SK-N-SH treated with all-trans-retinoic acid at 6 μM for 48 hours (cell line): ENCODE measurements around the gene CCL22.

ENCODE experiments used
- ATAC-seq: fragments of 200-7000 bp; cut with Tn5 transposase; 3 replicates; pipeline ENCODE4 v1.9.1; 2020; ENCODE audit warnings: mild to moderate bottlenecking, moderate library complexity
- ARNTL ChIP-seq: fragments of 450-650 bp; formaldehyde crosslinking; IDR thresholded peaks from 2 replicates; pipeline ENCODE4 v1.5.0; 2020; ENCODE audit warnings: low read depth, mild to moderate bottlenecking, moderate library complexity, borderline replicate concordance
- BACH2 ChIP-seq: fragments of 250-450 bp; sonication (Bioruptor Pico); IDR thresholded peaks from 2 replicates; pipeline ENCODE4 v1.9.0; 2021; ENCODE audit warnings: mild to moderate bottlenecking, borderline replicate concordance
- CREB5 ChIP-seq: fragments of 250-450 bp; sonication (Bioruptor Pico); IDR thresholded peaks from 2 replicates; pipeline ENCODE4 v1.5.1; 2020; ENCODE audit warnings: low read depth, mild to moderate bottlenecking, moderate library complexity
- ESRRG ChIP-seq: fragments of 250-450 bp; sonication (Bioruptor Pico); IDR thresholded peaks from 2 replicates; pipeline ENCODE4 v1.6.1; 2021; ENCODE audit warnings: mild to moderate bottlenecking
- GLIS3 ChIP-seq: fragments of 250-450 bp; sonication (Bioruptor Pico); IDR thresholded peaks from 2 replicates; pipeline ENCODE4 v1.5.0; 2020; ENCODE audit warnings: mild to moderate bottlenecking, moderate library complexity
- ISL1 ChIP-seq: fragments of 250-450 bp; sonication (Bioruptor Pico); IDR thresholded peaks from 2 replicates; pipeline ENCODE4 v2.1.2; 2022; ENCODE audit warnings: mild to moderate bottlenecking, moderate library complexity
- OSR1 ChIP-seq: fragments of 250-450 bp; sonication (Bioruptor Pico); IDR thresholded peaks from 2 replicates; pipeline ENCODE4 v1.8.0; 2022; ENCODE audit warnings: moderate library complexity, mild to moderate bottlenecking, inconsistent platforms
- PATZ1 ChIP-seq: fragments of 250-450 bp; sonication (Bioruptor Pico); IDR thresholded peaks from 2 replicates; pipeline ENCODE4 v1.8.0; 2020; ENCODE audit warnings: mild to moderate bottlenecking, moderate library complexity, borderline replicate concordance
- POU6F1 ChIP-seq: fragments of 250-450 bp; sonication (Bioruptor Pico); IDR thresholded peaks from 2 replicates; pipeline ENCODE4 v1.8.0; 2021; ENCODE audit warnings: low read depth, mild to moderate bottlenecking, moderate library complexity, borderline replicate concordance
- PPARA ChIP-seq: fragments of 250-450 bp; sonication (Bioruptor Pico); IDR thresholded peaks from 2 replicates; pipeline ENCODE4 v1.5.0; 2020; ENCODE audit warnings: mild to moderate bottlenecking, borderline replicate concordance
- RARB ChIP-seq: fragments of 250-450 bp; sonication (Bioruptor Pico); IDR thresholded peaks from 2 replicates; pipeline ENCODE4 v1.8.0; 2021; ENCODE audit warnings: mild to moderate bottlenecking, moderate library complexity
- SNAI2 ChIP-seq: fragments of 250-450 bp; sonication (Bioruptor Pico); IDR thresholded peaks from 2 replicates; pipeline ENCODE4 v1.5.0; 2020; ENCODE audit warnings: mild to moderate bottlenecking, moderate library complexity
- TCF4 ChIP-seq: fragments of 250-450 bp; sonication (Bioruptor Pico); IDR thresholded peaks from 2 replicates; pipeline ENCODE4 v1.8.0; 2021; ENCODE audit warnings: mild to moderate bottlenecking, moderate library complexity, borderline replicate concordance
- TOX ChIP-seq: fragments of 250-450 bp; sonication (Bioruptor Pico); IDR thresholded peaks from 2 replicates; pipeline ENCODE4 v1.8.0; 2021; ENCODE audit warnings: mild to moderate bottlenecking, moderate library complexity, borderline replicate concordance
- TSHZ2 ChIP-seq: fragments of 250-450 bp; sonication (Bioruptor Pico); IDR thresholded peaks from 2 replicates; pipeline ENCODE4 v1.5.0; 2020; ENCODE audit warnings: mild to moderate bottlenecking, moderate library complexity
- ZC3H10 ChIP-seq: fragments of 250-450 bp; sonication (Bioruptor Pico); IDR thresholded peaks from 2 replicates; pipeline ENCODE4 v1.5.1; 2021; ENCODE audit warnings: mild to moderate bottlenecking, moderate library complexity
- ZFP3 ChIP-seq: fragments of 250-450 bp; sonication (Bioruptor Pico); IDR thresholded peaks from 2 replicates; pipeline ENCODE4 v1.5.0; 2020; ENCODE audit warnings: mild to moderate bottlenecking, moderate library complexity
- ZFP30 ChIP-seq: fragments of 450-650 bp; formaldehyde crosslinking; IDR thresholded peaks from 2 replicates; pipeline ENCODE4 v1.5.0; 2022; ENCODE audit warnings: mild to moderate bottlenecking, moderate library complexity
- ZNF565 ChIP-seq: fragments of 450-650 bp; formaldehyde crosslinking; conservative IDR thresholded peaks from 2 replicates; pipeline ENCODE4 v1.5.0; 2020; ENCODE audit warnings: low read depth, mild to moderate bottlenecking, moderate library complexity
- ZNF70 ChIP-seq: fragments of 450-650 bp; formaldehyde crosslinking; IDR thresholded peaks from 2 replicates; pipeline ENCODE4 v1.5.0; 2020; ENCODE audit warnings: mild to moderate bottlenecking, moderate library complexity
- ZNF8 ChIP-seq: fragments of 450-650 bp; formaldehyde crosslinking; IDR thresholded peaks from 2 replicates; pipeline ENCODE4 v1.5.0; 2020; ENCODE audit warnings: mild to moderate bottlenecking, moderate library complexity

Gene CCL22

GRCh38 chr16:57383276-57384247 lies 25.0 kb downstream of the CCL22 start (continued):
- TF ChIP-seq ARNTL (CRISPR knock-in tag), result no peak
- TF ChIP-seq ZC3H10 (CRISPR knock-in tag), result no peak
- TF ChIP-seq BACH2 (CRISPR knock-in tag), result no peak

GRCh38 chr16:57384248-57385070 lies 25.9 kb downstream of the CCL22 start:
- no peak for TF ChIP-seq ZFP3 (CRISPR knock-in tag)
- no peak for TF ChIP-seq ZNF565 (CRISPR knock-in tag)
- no peak for TF ChIP-seq ISL1 (CRISPR knock-in tag)
- no peak for TF ChIP-seq TOX (CRISPR knock-in tag)
- no peak for TF ChIP-seq TCF4 (CRISPR knock-in tag)
- TF ChIP-seq TSHZ2, result no peak
- no peak for TF ChIP-seq ZC3H10 (CRISPR knock-in tag)
- TF ChIP-seq SNAI2, result no peak
- no peak for TF ChIP-seq OSR1 (CRISPR knock-in tag)
- no peak for TF ChIP-seq PATZ1 (CRISPR knock-in tag)
- TF ChIP-seq ESRRG, result no peak
- TF ChIP-seq GLIS3, result no peak
- TF ChIP-seq ZNF70 (CRISPR knock-in tag), result no peak
- no peak for ATAC-seq

- no peak for ATAC-seq
- no peak for TF ChIP-seq RARB
- no peak for TF ChIP-seq CREB5
- no peak for TF ChIP-seq POU6F1 (CRISPR knock-in tag)
- TF ChIP-seq ZC3H10 (CRISPR knock-in tag), result no peak
Observed at GRCh38 chr16:57385083-57385482, 26.5 kb downstream of the CCL22 start.

- ATAC-seq, result no peak
- TF ChIP-seq ZFP30 (CRISPR knock-in tag) (no peak), ZNF8 (no peak), OSR1 (CRISPR knock-in tag) (no peak), PATZ1 (CRISPR knock-in tag) (no peak), POU6F1 (CRISPR knock-in tag) (no peak), SNAI2 (no peak), RARB (no peak), ISL1 (CRISPR knock-in tag) (no peak), TOX (CRISPR knock-in tag) (no peak), BACH2 (CRISPR knock-in tag) (no peak), PPARA (no peak), GLIS3 (no peak)
Observed at GRCh38 chr16:57386381-57386951, 27.9 kb downstream of the CCL22 start.
